Nephron progenitor cell (in vitro differentiated cells): ENCODE results near the gene VDR.

ENCODE experiments used
- DNase-seq: peaks from one replicate; pipeline ENCODE4 v3.0.0; 2021
- H3K27ac Mint-ChIP-seq: 2 replicates; pipeline ENCODE4 v1.8.0; 2021; ENCODE audit warnings: mild to moderate bottlenecking, moderate library complexity, mixed read lengths
- H3K27me3 Mint-ChIP-seq: 2 replicates; pipeline ENCODE4 v1.8.0; 2021; ENCODE audit warnings: mild to moderate bottlenecking, low read depth, mixed read lengths; ENCODE audit not compliant: poor library complexity
- H3K36me3 Mint-ChIP-seq: 2 replicates; pipeline ENCODE4 v1.8.0; 2021; ENCODE audit warnings: low read depth, mixed read lengths
- H3K4me1 Mint-ChIP-seq: 2 replicates; pipeline ENCODE4 v1.8.0; 2021; ENCODE audit warnings: mixed read lengths
- H3K4me3 Mint-ChIP-seq: 2 replicates; pipeline ENCODE4 v1.8.0; 2021; ENCODE audit warnings: mild to moderate bottlenecking, moderate library complexity, mixed read lengths
- H3K9me3 Mint-ChIP-seq: 2 replicates; pipeline ENCODE4 v1.8.0; 2021; ENCODE audit warnings: mild to moderate bottlenecking, moderate library complexity, mixed read lengths
- TF ChIP-seq, protein P1 (sequence below): fragments of 200-600 bp; sonication (generic); IDR thresholded peaks from 2 replicates; pipeline ENCODE4 v1.5.0; 2021; ENCODE audit warnings: antibody characterized with exemption

Gene VDR

DNA sequence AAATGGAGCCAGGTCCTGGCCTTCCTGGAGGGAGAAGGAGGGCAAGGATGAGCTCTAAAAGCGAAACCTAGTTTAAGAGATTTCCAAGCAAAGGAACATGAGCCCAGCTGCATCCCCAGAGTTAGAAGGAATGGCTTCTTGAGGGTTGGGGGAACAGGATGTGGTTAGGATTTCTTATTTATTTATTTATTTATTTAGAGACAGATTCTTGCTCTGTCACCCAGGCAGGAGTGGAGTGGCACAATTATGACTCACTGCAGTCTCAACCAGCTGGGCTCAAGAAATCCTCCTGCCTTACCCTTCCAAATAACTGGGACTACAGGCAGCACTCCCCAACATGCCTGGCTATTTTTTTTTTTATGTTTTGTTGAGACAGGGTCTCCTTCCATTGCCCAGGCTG lies 33.3 kb upstream of the VDR start:
- Mint-ChIP-seq H3K27ac (no peak overlapping the region), H3K4me3 (no peak overlapping the region), H3K9me3 (no peaks in the 10 kb centered on the region), H3K36me3 (no peaks in the 10 kb centered on the region), H3K4me1 (peaks cover 28% of the 10 kb centered on the region), H3K27me3 (peaks cover 2% of the 10 kb centered on the region)
- no peak for DNase-seq
- TF ChIP-seq, protein P1, sequence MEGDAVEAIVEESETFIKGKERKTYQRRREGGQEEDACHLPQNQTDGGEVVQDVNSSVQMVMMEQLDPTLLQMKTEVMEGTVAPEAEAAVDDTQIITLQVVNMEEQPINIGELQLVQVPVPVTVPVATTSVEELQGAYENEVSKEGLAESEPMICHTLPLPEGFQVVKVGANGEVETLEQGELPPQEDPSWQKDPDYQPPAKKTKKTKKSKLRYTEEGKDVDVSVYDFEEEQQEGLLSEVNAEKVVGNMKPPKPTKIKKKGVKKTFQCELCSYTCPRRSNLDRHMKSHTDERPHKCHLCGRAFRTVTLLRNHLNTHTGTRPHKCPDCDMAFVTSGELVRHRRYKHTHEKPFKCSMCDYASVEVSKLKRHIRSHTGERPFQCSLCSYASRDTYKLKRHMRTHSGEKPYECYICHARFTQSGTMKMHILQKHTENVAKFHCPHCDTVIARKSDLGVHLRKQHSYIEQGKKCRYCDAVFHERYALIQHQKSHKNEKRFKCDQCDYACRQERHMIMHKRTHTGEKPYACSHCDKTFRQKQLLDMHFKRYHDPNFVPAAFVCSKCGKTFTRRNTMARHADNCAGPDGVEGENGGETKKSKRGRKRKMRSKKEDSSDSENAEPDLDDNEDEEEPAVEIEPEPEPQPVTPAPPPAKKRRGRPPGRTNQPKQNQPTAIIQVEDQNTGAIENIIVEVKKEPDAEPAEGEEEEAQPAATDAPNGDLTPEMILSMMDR, result no peak

DNA sequence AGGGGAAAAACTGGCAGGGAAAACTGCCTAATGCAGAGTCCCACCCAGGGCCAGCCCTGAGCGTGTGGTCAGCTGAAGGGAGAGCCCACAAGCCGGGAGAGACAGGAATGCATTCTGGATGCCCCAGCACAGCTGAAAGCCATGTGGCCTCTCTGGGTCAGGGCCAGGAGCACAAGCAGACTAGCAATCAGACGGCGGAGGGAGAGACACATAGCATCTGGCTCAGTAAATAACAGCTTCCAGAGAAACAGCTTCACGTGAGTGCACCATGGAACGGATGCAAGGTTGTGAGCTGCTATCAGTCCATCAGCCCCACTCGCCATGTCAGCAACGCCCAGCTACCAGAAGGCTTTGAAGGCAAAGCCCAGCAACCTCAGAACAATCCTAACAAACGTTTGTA lies 30.4 kb upstream of the VDR start:
- Mint-ChIP-seq H3K9me3 (no peaks in the 10 kb centered on the region), H3K4me1 (peaks cover 8% of the 10 kb centered on the region), H3K36me3 (no peaks in the 10 kb centered on the region), H3K4me3 (no peak overlapping the region), H3K27me3 (peaks cover 21% of the 10 kb centered on the region), H3K27ac (no peak overlapping the region)
- TF ChIP-seq, protein P1, result no peak
- DNase-seq, result no peak

DNA sequence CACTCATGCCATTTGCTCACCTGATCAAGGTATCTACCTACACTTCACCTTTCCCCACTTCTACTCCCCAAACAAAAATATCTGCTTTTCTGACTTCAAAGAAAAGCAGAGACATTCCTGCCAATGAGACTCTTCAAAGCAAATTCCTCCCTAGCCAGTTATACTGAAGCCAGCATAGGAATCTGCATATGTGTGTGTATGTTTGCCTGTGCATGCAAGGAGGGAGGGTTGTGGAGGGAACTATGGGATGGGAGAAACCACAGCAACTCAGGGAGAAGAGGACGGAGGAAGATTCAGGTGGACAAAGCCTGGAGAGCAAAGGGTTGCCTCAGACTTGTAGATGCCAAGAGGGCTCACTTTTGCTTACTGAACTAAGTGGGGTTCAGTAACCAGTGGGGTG lies 26.4 kb upstream of the VDR start:
- no peak overlapping the region for H3K4me3 Mint-ChIP-seq
- TF ChIP-seq, protein P1, result no peak
- DNase-seq, result no peak
- peaks cover 8% of the 10 kb centered on the region for H3K4me1 Mint-ChIP-seq
- H3K27me3 Mint-ChIP-seq, result peaks cover 29% of the 10 kb centered on the region
- no peaks in the 10 kb centered on the region for H3K9me3 Mint-ChIP-seq
- H3K27ac Mint-ChIP-seq, result no peak overlapping the region
- no peaks in the 10 kb centered on the region for H3K36me3 Mint-ChIP-seq

DNA sequence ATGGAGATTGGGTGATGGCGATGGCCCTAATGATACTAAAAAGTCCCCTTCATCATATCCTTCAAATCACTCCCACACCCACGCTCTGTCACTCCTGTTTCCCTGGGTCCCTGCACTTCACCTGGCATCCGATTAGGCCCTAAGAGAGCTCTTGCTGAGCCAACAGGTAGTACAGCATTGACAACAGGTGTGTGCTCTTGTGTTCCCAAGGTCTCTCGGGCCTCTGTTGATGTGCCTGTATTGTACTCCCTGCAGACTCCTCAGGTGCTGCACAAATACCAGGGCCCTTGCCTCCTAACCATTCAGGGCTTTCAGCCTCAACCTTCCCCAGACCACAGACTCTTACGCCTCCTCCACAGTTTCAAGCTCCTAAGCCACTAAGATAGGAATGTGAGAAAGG lies 25.8 kb upstream of the VDR start:
- DNase-seq, result no peak
- no peaks in the 10 kb centered on the region for H3K36me3 Mint-ChIP-seq
- peaks cover 8% of the 10 kb centered on the region for H3K4me1 Mint-ChIP-seq
- peaks cover 29% of the 10 kb centered on the region for H3K27me3 Mint-ChIP-seq
- TF ChIP-seq, protein P1, result no peak
- no peaks in the 10 kb centered on the region for H3K9me3 Mint-ChIP-seq
- H3K4me3 Mint-ChIP-seq, result no peak overlapping the region
- H3K27ac Mint-ChIP-seq, result no peak overlapping the region

DNA sequence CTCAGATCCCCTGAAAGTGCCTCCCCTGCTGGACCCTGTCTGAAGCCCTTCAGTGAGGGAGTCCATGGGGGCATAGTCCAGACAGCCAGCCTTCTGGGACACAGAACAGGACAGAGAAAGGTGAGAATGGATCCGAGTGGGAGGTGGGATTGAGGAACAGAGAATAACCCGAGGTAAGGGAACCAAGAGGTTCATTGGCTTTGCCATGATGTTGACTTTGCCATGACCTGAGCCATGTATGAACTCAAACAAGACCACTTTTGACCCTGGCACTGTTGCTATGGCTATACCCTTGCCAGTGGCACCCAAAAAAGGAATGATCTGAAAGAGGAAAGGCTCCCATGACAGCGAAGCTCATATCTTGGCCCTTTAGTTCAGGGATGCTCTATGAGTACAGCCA lies 22.6 kb upstream of the VDR start:
- H3K36me3 Mint-ChIP-seq, result no peaks in the 10 kb centered on the region
- TF ChIP-seq, protein P1, result no peak
- DNase-seq, result no peak
- H3K27me3 Mint-ChIP-seq, result peaks cover 53% of the 10 kb centered on the region
- H3K27ac Mint-ChIP-seq, result no peak overlapping the region
- H3K9me3 Mint-ChIP-seq, result no peaks in the 10 kb centered on the region
- no peaks in the 10 kb centered on the region for H3K4me1 Mint-ChIP-seq
- H3K4me3 Mint-ChIP-seq, result no peak overlapping the region

DNA sequence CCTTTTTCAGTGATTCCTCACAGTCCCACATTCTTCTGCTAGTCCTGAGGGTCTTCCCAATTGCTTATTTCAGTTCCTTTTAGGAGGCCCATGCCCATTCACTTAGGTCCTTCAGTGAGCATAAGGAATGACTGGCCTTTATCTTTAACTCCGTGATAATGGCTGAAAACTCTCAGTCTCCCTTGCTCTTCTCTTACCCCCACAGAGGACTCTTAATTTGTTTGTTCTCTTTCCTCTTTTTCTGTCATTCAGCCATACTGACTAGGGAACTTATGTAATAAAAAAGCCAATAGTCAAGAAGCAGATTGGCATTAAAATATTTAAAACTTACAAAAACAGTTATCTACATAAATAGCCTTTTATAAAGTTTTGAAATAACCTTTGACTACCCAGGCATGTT lies 17.1 kb upstream of the VDR start:
- H3K4me3 Mint-ChIP-seq, result no peak overlapping the region
- H3K9me3 Mint-ChIP-seq, result no peaks in the 10 kb centered on the region
- peaks cover 53% of the 10 kb centered on the region for H3K27me3 Mint-ChIP-seq
- no peak overlapping the region for H3K27ac Mint-ChIP-seq
- TF ChIP-seq, protein P1, result no peak
- DNase-seq, result no peak
- no peaks in the 10 kb centered on the region for H3K36me3 Mint-ChIP-seq
- H3K4me1 Mint-ChIP-seq, result no peaks in the 10 kb centered on the region
